Fibroblast of lung (primary cell): ENCODE measurements around the gene DHPS. TPM values are rescaled to one million over a fixed set of nuclear protein-coding genes. Genes with fewer than 3 reads are reported as not detected.

Experiments used
- DNase-seq, 2 donors: peaks; one replicate each; pipeline versions ENCODE4 v3.0.0 to v3.0.0-alpha.2; 2010; ENCODE audit warnings: low read depth in 2 of 2
- H2AFZ ChIP-seq: 2 replicates; pipeline ENCODE4 v1.5.1; 2012; ENCODE audit warnings: low read length, control low read depth, inconsistent platforms
- H3K27ac ChIP-seq: 2 replicates; pipeline ENCODE4 v1.5.1; 2011; ENCODE audit warnings: low read length, control low read depth; ENCODE audit not compliant: insufficient read depth
- H3K27me3 ChIP-seq: 2 replicates; pipeline ENCODE4 v1.5.1; 2011; ENCODE audit warnings: mild to moderate bottlenecking, low read length; ENCODE audit not compliant: control insufficient read depth, insufficient read depth
- H3K36me3 ChIP-seq: 2 replicates; pipeline ENCODE4 v1.5.1; 2011; ENCODE audit warnings: low read length; ENCODE audit not compliant: control insufficient read depth, insufficient read depth
- H3K4me1 ChIP-seq: 2 replicates; pipeline ENCODE4 v1.5.1; 2011; ENCODE audit warnings: low read length; ENCODE audit not compliant: control insufficient read depth, insufficient read depth; ENCODE audit errors: extremely low read depth
- H3K4me2 ChIP-seq: 2 replicates; pipeline ENCODE4 v1.5.1; 2011; ENCODE audit warnings: low read length, control low read depth; ENCODE audit not compliant: insufficient read depth; ENCODE audit errors: extremely low read depth
- H3K4me3 ChIP-seq, 4 experiments: fragments of 200-600 bp in 1 of 4; sonication (generic) in 1 of 4; replicated peaks in 1 of 4; 2 replicates each; pipeline ENCODE4 v1.5.1; 2011 to 2016; ENCODE audit warnings: low read length in 4 of 4, low read depth in 3 of 4, mild to moderate bottlenecking in 3 of 4, control low read depth in 2 of 4, inconsistent platforms in 1 of 4, mixed read lengths in 1 of 4; ENCODE audit not compliant: insufficient read depth in 1 of 4; ENCODE audit errors: control extremely low read depth in 1 of 4
- H3K79me2 ChIP-seq: 2 replicates; pipeline ENCODE4 v1.5.1; 2012; ENCODE audit warnings: mild to moderate bottlenecking, low read length, inconsistent platforms; ENCODE audit not compliant: control insufficient read depth, insufficient read depth
- H3K9ac ChIP-seq: 2 replicates; pipeline ENCODE4 v1.5.1; 2011; ENCODE audit warnings: mild to moderate bottlenecking, low read length, control low read depth; ENCODE audit not compliant: insufficient read depth
- H3K9me3 ChIP-seq: 2 replicates; pipeline ENCODE4 v1.5.1; 2012; ENCODE audit warnings: low read depth, low read length; ENCODE audit not compliant: control insufficient read depth, insufficient read depth
- H4K20me1 ChIP-seq: 2 replicates; pipeline ENCODE4 v1.5.1; 2011; ENCODE audit warnings: low read length; ENCODE audit not compliant: control insufficient read depth, insufficient read depth; ENCODE audit errors: extremely low read depth
- EZH2 ChIP-seq: IDR thresholded peaks from 2 replicates; pipeline ENCODE4 v1.5.1; 2012; ENCODE audit warnings: low read length, control low read depth, mild to moderate bottlenecking; ENCODE audit errors: missing control alignments
- polyA plus RNA-seq, 2 donors: library from polyadenylated mRNA; depleted of rRNA in 1 of 2; stranded (reverse) in 1 of 2; unstranded in 1 of 2; fragments of >200 nt; gene quantifications; 2 replicates each; pipeline ENCODE4 v1.2.1, GENCODE V29; 2011 to 2012; ENCODE audit warnings: missing spikeins in 1 of 2
- total RNA-seq: library from RNA; depleted of rRNA; stranded (reverse); fragments of >200 nt; gene quantifications from 2 replicates; pipeline ENCODE4 v1.2.1, GENCODE V29; 2014
- TF ChIP-seq, protein P1 (sequence below), 2 donors: IDR thresholded peaks in 1 of 2; conservative IDR thresholded peaks in 1 of 2; 1 replicate in 1 of 2; 2 replicates in 1 of 2; pipeline ENCODE4 v1.5.1; 2011 to 2012; ENCODE audit warnings: low read length in 2 of 2, control low read depth in 1 of 2, inconsistent platforms in 1 of 2, low read depth in 1 of 2, mild to moderate bottlenecking in 1 of 2

The DHPS gene
- total and polyA plus RNA-seq, 2 donors (not counting 1 experiment from before 2014, with no cell fraction given): 43.2 to 60.4 TPM

DNA sequence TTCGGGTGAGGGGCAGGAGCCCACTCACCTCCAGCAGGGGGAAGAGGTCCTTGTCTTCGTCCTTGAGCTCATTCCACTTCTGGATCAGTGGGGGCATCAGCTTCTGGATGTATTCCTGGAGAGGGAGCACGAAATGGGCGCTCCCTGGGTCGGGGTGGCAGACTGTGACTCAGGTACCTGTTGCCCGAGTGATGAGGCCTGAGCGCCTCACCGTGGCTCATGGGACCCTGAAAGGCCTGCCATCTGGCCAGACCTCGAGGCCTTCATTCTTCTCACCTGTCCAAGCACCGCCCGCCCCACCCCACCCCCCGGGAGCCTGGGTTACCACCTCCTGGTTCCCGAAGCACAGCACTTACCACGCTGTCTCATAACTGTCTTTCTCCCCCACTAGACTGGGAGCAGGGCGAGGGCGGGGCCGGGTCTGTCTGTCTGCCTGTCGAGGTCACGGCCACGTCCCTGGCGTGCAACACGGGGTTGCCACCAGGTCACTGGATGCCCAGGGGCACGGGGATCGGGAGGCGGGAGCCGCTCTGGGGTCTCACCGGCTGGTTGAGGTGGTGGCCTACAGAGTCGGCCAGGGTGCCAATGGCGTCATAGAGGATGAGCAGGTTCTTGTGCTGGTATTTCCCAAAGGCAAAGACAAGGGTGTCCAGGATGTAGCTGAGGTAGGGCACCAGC is 24.1 kb upstream of the DHPS start:
- Histone ChIP-seq H3K27ac (no peak overlapping the region), H3K36me3 (peaks cover 49% of the 10 kb centered on the region), H3K4me3 (no peak overlapping the region), H3K9me3 (no peaks in the 10 kb centered on the region), H3K9ac (no peak overlapping the region), H4K20me1 (no peaks in the 10 kb centered on the region), H2AFZ (no peak overlapping the region), H3K4me2 (no peak overlapping the region), H3K27me3 (no peaks in the 10 kb centered on the region), H3K4me1 (no peaks in the 10 kb centered on the region), H3K79me2 (no peaks in the 10 kb centered on the region)
- no peak for TF ChIP-seq EZH2
- TF ChIP-seq, protein P1, sequence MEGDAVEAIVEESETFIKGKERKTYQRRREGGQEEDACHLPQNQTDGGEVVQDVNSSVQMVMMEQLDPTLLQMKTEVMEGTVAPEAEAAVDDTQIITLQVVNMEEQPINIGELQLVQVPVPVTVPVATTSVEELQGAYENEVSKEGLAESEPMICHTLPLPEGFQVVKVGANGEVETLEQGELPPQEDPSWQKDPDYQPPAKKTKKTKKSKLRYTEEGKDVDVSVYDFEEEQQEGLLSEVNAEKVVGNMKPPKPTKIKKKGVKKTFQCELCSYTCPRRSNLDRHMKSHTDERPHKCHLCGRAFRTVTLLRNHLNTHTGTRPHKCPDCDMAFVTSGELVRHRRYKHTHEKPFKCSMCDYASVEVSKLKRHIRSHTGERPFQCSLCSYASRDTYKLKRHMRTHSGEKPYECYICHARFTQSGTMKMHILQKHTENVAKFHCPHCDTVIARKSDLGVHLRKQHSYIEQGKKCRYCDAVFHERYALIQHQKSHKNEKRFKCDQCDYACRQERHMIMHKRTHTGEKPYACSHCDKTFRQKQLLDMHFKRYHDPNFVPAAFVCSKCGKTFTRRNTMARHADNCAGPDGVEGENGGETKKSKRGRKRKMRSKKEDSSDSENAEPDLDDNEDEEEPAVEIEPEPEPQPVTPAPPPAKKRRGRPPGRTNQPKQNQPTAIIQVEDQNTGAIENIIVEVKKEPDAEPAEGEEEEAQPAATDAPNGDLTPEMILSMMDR (conservative IDR thresholded peaks at IDR 0.05 in 1 of 2, IDR thresholded peaks at IDR 0.05 in 1 of 2; ENCODE audit: low read depth in 1 of 2, low read length in 2 of 2): no peak
- no peak for DNase-seq

DNA sequence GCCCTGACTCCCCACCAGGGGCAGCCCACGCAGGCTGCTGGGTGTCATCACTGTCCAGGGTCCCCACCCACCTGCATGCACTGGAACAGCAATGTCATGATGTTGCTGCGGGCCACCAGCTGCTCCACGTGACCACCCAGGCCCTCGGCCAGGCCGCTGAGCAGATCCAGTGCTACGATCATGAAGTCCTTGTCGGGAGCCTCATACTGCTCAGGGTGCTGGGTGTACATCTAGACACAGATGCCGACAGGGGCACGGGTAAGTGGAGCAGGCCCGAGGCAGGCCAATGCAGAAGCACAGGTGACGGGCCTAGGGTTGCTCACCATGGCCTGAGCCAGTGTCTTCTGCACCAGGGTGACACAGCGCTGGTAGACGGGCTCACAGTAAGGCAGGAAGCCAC is 23.5 kb upstream of the DHPS start:
- TF ChIP-seq, protein P1 (conservative IDR thresholded peaks at IDR 0.05 in 1 of 2, IDR thresholded peaks at IDR 0.05 in 1 of 2; ENCODE audit: low read depth in 1 of 2, low read length in 2 of 2): no peak
- TF ChIP-seq EZH2: no peak
- no peak for DNase-seq
- H3K27me3 ChIP-seq: no peaks in the 10 kb centered on the region
- no peak overlapping the region for H3K27ac ChIP-seq
- H3K36me3 ChIP-seq: peaks cover 47% of the 10 kb centered on the region
- no peaks in the 10 kb centered on the region for H3K79me2 ChIP-seq
- no peak overlapping the region for H3K4me3 ChIP-seq
- no peaks in the 10 kb centered on the region for H3K4me1 ChIP-seq
- H3K9me3 ChIP-seq: no peaks in the 10 kb centered on the region
- no peak overlapping the region for H3K4me2 ChIP-seq
- no peak overlapping the region for H3K9ac ChIP-seq
- H4K20me1 ChIP-seq: no peaks in the 10 kb centered on the region
- H2AFZ ChIP-seq: no peak overlapping the region

DNA sequence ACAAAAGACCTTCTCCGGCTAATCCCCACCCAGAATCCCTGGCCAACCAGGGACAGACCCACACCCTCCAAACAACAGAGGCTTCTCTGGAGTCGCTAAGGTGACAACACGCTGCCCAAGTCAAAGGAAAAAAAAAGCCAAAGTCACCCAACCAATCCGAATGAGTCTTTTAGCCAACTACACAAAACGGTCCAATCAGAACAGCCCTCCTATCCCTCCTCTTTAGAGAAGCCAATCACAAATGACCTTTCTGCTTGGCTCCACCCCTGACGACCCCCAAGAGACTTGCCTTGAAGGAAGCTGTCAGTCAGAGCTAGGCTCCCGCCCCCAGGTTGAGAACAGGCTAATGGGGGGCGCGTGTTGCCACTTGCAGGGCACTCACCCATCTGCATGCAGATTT is 21.4 kb upstream of the DHPS start:
- no peak overlapping the region for H2AFZ ChIP-seq
- DNase-seq: peak; percentile 34 to 53
- H3K36me3 ChIP-seq: peaks cover 43% of the 10 kb centered on the region
- no peaks in the 10 kb centered on the region for H4K20me1 ChIP-seq
- no peak overlapping the region for H3K9ac ChIP-seq
- no peak for TF ChIP-seq EZH2
- TF ChIP-seq, protein P1 (conservative IDR thresholded peaks at IDR 0.05 in 1 of 2, IDR thresholded peaks at IDR 0.05 in 1 of 2; ENCODE audit: low read depth in 1 of 2, low read length in 2 of 2): no peak
- H3K4me1 ChIP-seq: no peaks in the 10 kb centered on the region
- H3K4me2 ChIP-seq: no peak overlapping the region
- no peak overlapping the region for H3K27ac ChIP-seq
- no peak overlapping the region for H3K4me3 ChIP-seq
- no peaks in the 10 kb centered on the region for H3K79me2 ChIP-seq
- no peaks in the 10 kb centered on the region for H3K27me3 ChIP-seq
- H3K9me3 ChIP-seq: no peaks in the 10 kb centered on the region
